PC-3 (cell line): ENCODE results near the gene PSMD2. TPM values are rescaled to one million over a fixed set of nuclear protein-coding genes. Genes with fewer than 3 reads are reported as not detected.

ENCODE experiments used
- ATAC-seq: fragments of 200-7000 bp; cut with Tn5 transposase; 2 replicates; pipeline ENCODE4 v1.9.1; 2020; ENCODE audit warnings: mild to moderate bottlenecking, moderate library complexity
- BruUV-seq: library from RNA; stranded (reverse); fragments of 400-500 nt; replicated peaks from 2 replicates; lab custom pipeline; 2021; lab: Mats Ljungman, UMichigan
- CTCF ChIA-PET: fragments of 300-600 bp; sonication (Branson Sonifier 250); formaldehyde crosslinking; loops from one replicate; lab custom pipeline; 2022; ENCODE audit warnings: antibody characterized with exemption; lab: Charles Lee
- POLR2A ChIA-PET: fragments of 300-600 bp; sonication (Branson Sonifier 250); formaldehyde crosslinking; loops from one replicate; lab custom pipeline; 2022; ENCODE audit warnings: antibody characterized with exemption; ENCODE audit not compliant: unreplicated experiment; lab: Charles Lee
- DNase-seq: peaks from one replicate; pipeline ENCODE4 v3.0.0-alpha.2; 2015
- H2AFZ ChIP-seq: fragments of 300-600 bp; sonication (generic); 2 replicates; pipeline ENCODE4 v1.6.0; 2016; ENCODE audit warnings: antibody characterized with exemption, low read length
- H3F3A ChIP-seq: fragments of 300-600 bp; sonication (generic); one replicate; pipeline ENCODE4 v1.6.0; 2017; ENCODE audit warnings: antibody characterized with exemption, low read length, control low read depth, mild to moderate bottlenecking; ENCODE audit not compliant: unreplicated experiment
- H3K27ac ChIP-seq: fragments of 300-600 bp; sonication (generic); 2 replicates; pipeline ENCODE4 v1.5.1; 2016; ENCODE audit warnings: mild to moderate bottlenecking, low read length
- H3K27me3 ChIP-seq: fragments of 300-600 bp; sonication (generic); 2 replicates; pipeline ENCODE4 v1.6.1; 2016; ENCODE audit warnings: low read length, mixed read lengths
- H3K36me3 ChIP-seq: fragments of 300-600 bp; sonication (generic); 2 replicates; pipeline ENCODE4 v1.6.1; 2016; ENCODE audit warnings: low read depth, mixed run types, low read length, mixed read lengths
- H3K4me1 ChIP-seq: fragments of 300-600 bp; sonication (generic); 2 replicates; pipeline ENCODE4 v1.5.1; 2016; ENCODE audit warnings: low read length; ENCODE audit not compliant: insufficient read depth
- H3K4me2 ChIP-seq: fragments of 300-600 bp; sonication (generic); 2 replicates; pipeline ENCODE4 v1.6.0; 2016; ENCODE audit warnings: low read length
- H3K4me3 ChIP-seq: fragments of 300-600 bp; sonication (generic); 2 replicates; pipeline ENCODE4 v1.5.1; 2016; ENCODE audit warnings: mild to moderate bottlenecking, low read length, mixed read lengths
- H3K79me2 ChIP-seq: fragments of 300-600 bp; sonication (generic); 2 replicates; pipeline ENCODE4 v1.6.1; 2017; ENCODE audit warnings: low read length, mixed read lengths
- H3K9ac ChIP-seq: fragments of 300-600 bp; sonication (generic); 2 replicates; pipeline ENCODE4 v1.6.0; 2016; ENCODE audit warnings: mild to moderate bottlenecking, low read length
- H3K9me2 ChIP-seq: fragments of 300-600 bp; sonication (generic); replicated peaks from 2 replicates; pipeline ENCODE4 v1.6.1; 2016; ENCODE audit warnings: mixed run types, low read length, mixed read lengths
- H3K9me3 ChIP-seq: fragments of 300-600 bp; sonication (generic); 2 replicates; pipeline ENCODE4 v1.6.1; 2016; ENCODE audit warnings: low read length, mixed read lengths
- H4K20me1 ChIP-seq: fragments of 300-600 bp; sonication (generic); 2 replicates; pipeline ENCODE4 v1.6.1; 2016; ENCODE audit warnings: low read length, mixed read lengths
- CTCF ChIP-seq: fragments of 300-600 bp; sonication (generic); conservative IDR thresholded peaks from 2 replicates; pipeline ENCODE4 v1.5.1; 2017; ENCODE audit warnings: antibody characterized with exemption, low read depth, mild to moderate bottlenecking, low read length
- EZH2 ChIP-seq: fragments of 300-600 bp; sonication (generic); IDR thresholded peaks from one replicate; pipeline ENCODE4 v1.6.1; 2017; ENCODE audit warnings: antibody characterized with exemption, mild to moderate bottlenecking, low read length; ENCODE audit not compliant: unreplicated experiment
- EZH2phosphoT487 ChIP-seq: fragments of 300-600 bp; sonication (generic); IDR thresholded peaks from 2 replicates; pipeline ENCODE4 v1.6.1; 2018; ENCODE audit warnings: mild to moderate bottlenecking, antibody characterized with exemption, low read length, borderline replicate concordance
- intact Hi-C: fragments of 100-400 bp; cut with micrococcal nuclease; formaldehyde crosslinking; loops from 2 replicates; pipeline ENCODE4 v1.9.0; 2023
- total RNA-seq: library from RNA; depleted of rRNA; stranded (reverse); fragments of >200 nt; gene quantifications from 2 replicates; pipeline ENCODE4 v1.2.3, GENCODE V29; 2014; rRNA removed

PSMD2 gene
- total RNA-seq, 1 experiment from 2014 or later = 1,057 TPM

- POLR2A ChIA-PET = no interaction called here
- CTCF ChIA-PET = no interaction called here
- no peak for TF ChIP-seq EZH2
Measured at GRCh38 chr3:184357248-184358123, 58.4 kb downstream of the PSMD2 start.

DNA sequence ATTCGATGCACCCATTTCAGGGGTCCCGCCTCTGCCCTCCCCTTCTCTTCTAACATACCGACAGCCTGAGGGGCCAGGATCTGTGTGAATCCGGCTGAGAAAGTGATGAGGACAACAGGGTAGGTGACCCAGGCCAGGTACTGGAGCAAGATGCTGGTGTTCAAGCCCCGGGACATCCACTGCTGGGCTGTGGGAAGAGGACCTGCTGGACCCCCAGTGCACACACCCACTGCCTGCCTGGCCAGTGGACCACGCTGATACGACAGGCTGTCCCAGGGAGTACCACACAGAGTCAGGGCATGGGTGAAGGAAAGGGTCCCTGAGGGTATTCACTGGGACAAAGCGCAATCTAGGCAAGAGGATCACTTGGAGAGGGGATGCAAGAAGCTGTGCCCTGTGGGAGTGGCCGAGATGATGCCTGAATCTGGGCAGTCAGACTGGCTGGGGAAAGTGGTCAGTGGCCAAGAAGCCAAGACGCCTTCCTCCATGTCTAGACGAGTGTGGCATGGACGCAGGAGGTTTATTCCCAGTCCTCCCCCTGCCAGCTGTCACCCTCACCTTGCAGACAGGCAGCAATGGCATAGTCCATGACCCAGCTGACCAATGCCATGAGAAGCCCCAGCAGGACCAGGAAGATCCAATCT is 59.2 kb downstream of the PSMD2 start:
- Histone ChIP-seq H3F3A (no peaks in the 10 kb centered on the region), H4K20me1 (no peaks in the 10 kb centered on the region), H2AFZ (no peak overlapping the region), H3K79me2 (peaks cover 14% of the 10 kb centered on the region), H3K9me2 (no peaks in the 10 kb centered on the region), H3K27me3 (no peaks in the 10 kb centered on the region), H3K4me2 (no peak overlapping the region), H3K4me1 (peaks cover 10% of the 10 kb centered on the region), H3K9ac (no peak overlapping the region), H3K27ac (no peak overlapping the region), H3K36me3 (no peaks in the 10 kb centered on the region; the same call in 1 of the 2 replicates), H3K4me3 (no peak overlapping the region), H3K9me3 (no peaks in the 10 kb centered on the region)
- ChIA-PET CTCF (no interaction called here), POLR2A (no interaction called here)
- intact Hi-C loops = no loop called here
- no TSS peak for BruUV-seq
- DNase-seq (no peak), ATAC-seq (no peak)
- TF ChIP-seq CTCF (no peak), EZH2 (no peak), EZH2phosphoT487 (no peak)

More at GRCh38 chr3:184357248-184358123, 58.4 kb downstream of the PSMD2 start:
- Histone ChIP-seq H2AFZ (no peak overlapping the region), H3K79me2 (peaks cover 14% of the 10 kb centered on the region), H3F3A (no peaks in the 10 kb centered on the region), H4K20me1 (no peaks in the 10 kb centered on the region), H3K27me3 (no peaks in the 10 kb centered on the region), H3K36me3 (peaks cover 7% of the 10 kb centered on the region; the same call in 1 of the 2 replicates), H3K4me2 (no peak overlapping the region), H3K27ac (no peak overlapping the region), H3K9me3 (no peaks in the 10 kb centered on the region), H3K9ac (no peak overlapping the region), H3K4me1 (peaks cover 10% of the 10 kb centered on the region), H3K4me3 (no peak overlapping the region), H3K9me2 (no peaks in the 10 kb centered on the region)
- no peak for ATAC-seq
- intact Hi-C loops = no loop called here
- no peak for DNase-seq
- no TSS peak for BruUV-seq

Other genes starting within 250 kb of the PSMD2 start
- gene HTR3C, start 246.2 kb upstream of the PSMD2 start, total RNA-seq = not detected in 2 replicates
- not detected in 2 replicates for gene HTR3E, start 202.2 kb upstream of the PSMD2 start, total RNA-seq
- gene EIF2B5, start 163.9 kb upstream of the PSMD2 start, total RNA-seq = 51.3 and 57.0 TPM in 2 replicates
- 50.6 and 56.1 TPM in 2 replicates for gene DVL3, start 143.9 kb upstream of the PSMD2 start, total RNA-seq
- 522 and 538 TPM in 2 replicates for gene AP2M1, start 124.4 kb upstream of the PSMD2 start, total RNA-seq
- gene ABCF3, start 113.0 kb upstream of the PSMD2 start, total RNA-seq = 84.7 and 85.5 TPM in 2 replicates
- 1.4 and 1.9 TPM in 2 replicates for gene VWA5B2, start 69.7 kb upstream of the PSMD2 start, total RNA-seq
- 65.9 and 89.0 TPM in 2 replicates for gene ALG3, start 50.3 kb upstream of the PSMD2 start, total RNA-seq
- gene EEF1AKMT4, start 49.6 kb upstream of the PSMD2 start, total RNA-seq = 27.3 and 37.8 TPM in 2 replicates
- gene CAMK2N2, start 37.7 kb upstream of the PSMD2 start, total RNA-seq = 1.1 and 1.2 TPM in 2 replicates
- gene ECE2, start 23.2 kb upstream of the PSMD2 start, total RNA-seq = not detected in 2 replicates
- 463 and 599 TPM in 2 replicates for gene EIF4G1, start 15.4 kb downstream of the PSMD2 start, total RNA-seq
- gene FAM131A, start 38.4 kb downstream of the PSMD2 start, total RNA-seq = 21.9 and 24.2 TPM in 2 replicates
- gene CLCN2, start 62.4 kb downstream of the PSMD2 start, total RNA-seq = 13.0 and 17.0 TPM in 2 replicates
- 184 and 193 TPM in 2 replicates for gene POLR2H, start 62.5 kb downstream of the PSMD2 start, total RNA-seq
- not detected in 2 replicates for gene THPO, start 79.0 kb downstream of the PSMD2 start, total RNA-seq
- gene CHRD, start 80.8 kb downstream of the PSMD2 start, total RNA-seq = not detected in 2 replicates